ENCODE measurements around the gene FRMPD1.

FRMPD1 gene

GRCh38 chr9:37621273-37622121 lies 29.3 kb upstream of the FRMPD1 start:
- in situ Hi-C loops (cut with HindIII; ENCODE audit: low sequenced_read_pairs), result no loop called here
- TF ChIP-seq, protein P1, sequence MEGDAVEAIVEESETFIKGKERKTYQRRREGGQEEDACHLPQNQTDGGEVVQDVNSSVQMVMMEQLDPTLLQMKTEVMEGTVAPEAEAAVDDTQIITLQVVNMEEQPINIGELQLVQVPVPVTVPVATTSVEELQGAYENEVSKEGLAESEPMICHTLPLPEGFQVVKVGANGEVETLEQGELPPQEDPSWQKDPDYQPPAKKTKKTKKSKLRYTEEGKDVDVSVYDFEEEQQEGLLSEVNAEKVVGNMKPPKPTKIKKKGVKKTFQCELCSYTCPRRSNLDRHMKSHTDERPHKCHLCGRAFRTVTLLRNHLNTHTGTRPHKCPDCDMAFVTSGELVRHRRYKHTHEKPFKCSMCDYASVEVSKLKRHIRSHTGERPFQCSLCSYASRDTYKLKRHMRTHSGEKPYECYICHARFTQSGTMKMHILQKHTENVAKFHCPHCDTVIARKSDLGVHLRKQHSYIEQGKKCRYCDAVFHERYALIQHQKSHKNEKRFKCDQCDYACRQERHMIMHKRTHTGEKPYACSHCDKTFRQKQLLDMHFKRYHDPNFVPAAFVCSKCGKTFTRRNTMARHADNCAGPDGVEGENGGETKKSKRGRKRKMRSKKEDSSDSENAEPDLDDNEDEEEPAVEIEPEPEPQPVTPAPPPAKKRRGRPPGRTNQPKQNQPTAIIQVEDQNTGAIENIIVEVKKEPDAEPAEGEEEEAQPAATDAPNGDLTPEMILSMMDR (IDR thresholded peaks at IDR 0.05; ENCODE audit: low read depth, low read length), result no peak
- no peak overlapping the region for H3K4me3 ChIP-seq (ENCODE audit: low read depth, low read length)
- DNase-seq (ENCODE audit: low read depth, low spot score), result no peak

DNA sequence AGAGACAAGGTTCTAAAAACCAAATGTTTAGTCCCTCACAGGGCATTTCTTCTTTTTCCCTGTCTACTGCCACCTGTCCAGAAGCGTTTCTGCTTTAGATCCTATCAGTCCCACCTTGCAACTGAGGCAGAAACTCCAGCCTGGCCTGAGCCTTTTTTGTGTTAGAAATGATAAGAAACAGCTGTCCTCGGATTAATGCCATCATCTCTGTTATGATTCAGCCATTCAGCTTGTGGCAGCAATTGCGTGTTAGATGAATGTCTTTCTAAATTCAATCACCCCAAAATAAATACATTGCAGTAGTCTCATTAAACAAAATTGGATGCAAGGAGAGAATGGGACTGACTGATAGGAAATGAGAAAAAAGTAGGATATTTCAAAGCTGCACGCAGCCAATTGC lies 28.3 kb upstream of the FRMPD1 start:
- TF ChIP-seq, protein P1 (IDR thresholded peaks at IDR 0.05; ENCODE audit: low read depth, low read length), result no peak
- in situ Hi-C loops (cut with HindIII; ENCODE audit: low sequenced_read_pairs), result no loop called here
- no peak overlapping the region for H3K4me3 ChIP-seq (ENCODE audit: low read depth, low read length)
- DNase-seq (ENCODE audit: low read depth, low spot score), result no peak

DNA sequence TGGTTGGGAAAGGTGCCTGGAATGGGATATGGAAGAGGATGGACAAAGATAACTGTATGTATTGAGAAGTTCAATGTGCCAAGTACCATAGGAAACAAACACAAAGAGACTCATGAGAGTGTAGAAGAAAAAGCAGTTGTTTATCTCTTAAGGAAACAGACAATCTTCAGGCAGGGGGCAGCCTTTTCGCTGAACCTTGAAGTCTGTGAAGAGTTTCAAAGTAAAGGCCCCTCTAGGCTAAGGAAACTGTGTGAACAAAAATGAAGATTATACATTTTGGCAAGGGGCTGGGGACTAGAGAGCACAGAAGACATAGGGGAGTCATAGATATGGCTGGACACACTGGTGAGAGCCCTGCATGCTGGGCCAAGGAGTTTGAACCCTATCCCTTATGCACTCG lies 27.5 kb upstream of the FRMPD1 start:
- H3K4me3 ChIP-seq (ENCODE audit: low read depth, low read length), result no peak overlapping the region
- in situ Hi-C loops (cut with HindIII; ENCODE audit: low sequenced_read_pairs), result no loop called here
- no peak for DNase-seq (ENCODE audit: low read depth, low spot score)
- TF ChIP-seq, protein P1 (IDR thresholded peaks at IDR 0.05; ENCODE audit: low read depth, low read length), result no peak

DNA sequence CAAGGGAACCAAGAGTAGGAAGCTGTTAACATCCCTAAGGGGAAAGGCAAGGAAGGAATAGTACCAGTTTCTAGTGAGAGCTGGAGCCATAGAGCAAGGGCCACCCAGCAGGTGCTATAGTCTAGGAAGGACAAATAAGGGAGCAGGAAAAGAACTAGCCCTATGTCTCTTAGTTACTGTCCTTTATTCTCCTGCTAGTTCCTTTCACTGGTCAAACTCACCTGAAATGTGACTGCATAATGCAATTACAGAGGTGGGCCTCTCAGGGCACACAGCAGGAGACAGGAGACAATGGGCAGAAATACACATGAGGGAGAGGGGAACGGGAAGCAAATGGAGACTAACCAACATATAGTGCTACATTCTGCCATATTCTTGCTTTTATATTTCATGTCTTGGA lies 26.7 kb upstream of the FRMPD1 start:
- no peak for DNase-seq (ENCODE audit: low read depth, low spot score)
- in situ Hi-C loops (cut with HindIII; ENCODE audit: low sequenced_read_pairs), result no loop called here
- TF ChIP-seq, protein P1 (IDR thresholded peaks at IDR 0.05; ENCODE audit: low read depth, low read length), result no peak
- no peak overlapping the region for H3K4me3 ChIP-seq (ENCODE audit: low read depth, low read length)

DNA sequence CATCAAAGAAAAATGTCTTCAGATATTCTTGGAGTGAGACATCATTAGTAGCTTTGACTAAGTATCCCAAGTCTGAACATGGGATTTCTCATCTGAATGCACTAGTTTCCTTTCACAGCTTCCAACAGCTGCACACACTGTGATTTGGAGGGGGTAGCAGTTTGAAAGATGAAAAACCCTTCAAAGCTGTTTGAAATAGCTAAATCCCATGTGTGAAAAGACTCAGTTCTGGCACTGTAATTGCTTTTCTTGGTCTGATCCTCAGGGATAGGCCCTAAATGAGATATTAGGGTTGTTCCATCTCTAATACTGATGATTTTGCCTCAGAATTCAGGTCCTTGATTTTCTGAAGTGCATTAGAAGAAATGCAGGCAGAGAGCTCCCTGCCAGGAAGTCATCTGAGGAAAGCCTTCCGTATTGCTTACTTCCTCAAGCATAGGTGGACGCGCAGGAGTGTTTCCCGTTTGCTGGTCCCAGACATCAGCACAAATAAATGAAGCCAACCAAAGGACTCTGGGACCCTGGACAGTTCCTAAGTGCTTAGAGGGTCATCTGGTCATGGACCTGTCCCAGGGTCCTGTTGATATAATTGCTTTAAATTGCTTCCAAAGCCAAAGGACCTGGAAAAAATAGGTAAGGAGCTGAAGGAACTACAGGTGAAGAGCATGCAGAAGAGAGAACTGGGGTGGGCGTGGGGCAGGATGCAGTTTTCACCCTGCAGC lies 25.6 kb upstream of the FRMPD1 start:
- TF ChIP-seq, protein P1 (IDR thresholded peaks at IDR 0.05; ENCODE audit: low read depth, low read length), result no peak
- H3K4me3 ChIP-seq (ENCODE audit: low read depth, low read length), result no peak overlapping the region
- DNase-seq (ENCODE audit: low read depth, low spot score), result no peak
- in situ Hi-C loops (cut with HindIII; ENCODE audit: low sequenced_read_pairs), result no loop called here

GRCh38 chr9:37625758-37626147 lies 25.0 kb upstream of the FRMPD1 start:
- in situ Hi-C loops (cut with HindIII; ENCODE audit: low sequenced_read_pairs), result no loop called here
- DNase-seq (ENCODE audit: low read depth, low spot score), result no peak
- no peak overlapping the region for H3K4me3 ChIP-seq (ENCODE audit: low read depth, low read length)
- TF ChIP-seq, protein P1 (IDR thresholded peaks at IDR 0.05; ENCODE audit: low read depth, low read length), result no peak
